NCI-H2227 treated with DMSO at 0.1 percent for 48 hours (cell line): Measurements from ENCODE around the gene SCMH1.
"Not testable (repeated sequence)": the region's sequence is repeated elsewhere in the genome, so short reads cannot be mapped to it uniquely, and the experiment has no call there.

Experiments used
- DNase-seq: peaks from one replicate; lab custom pipeline; 2025; lab: John Stamatoyannopoulos, UW

SCMH1 gene

GRCh38 chr1:41211608-41212007 lies 30.5 kb downstream of the SCMH1 start:
- DNase-seq: not testable (repeated sequence)

GRCh38 chr1:41207053-41207452 lies 35.1 kb downstream of the SCMH1 start:
- DNase-seq: not testable (repeated sequence)

- DNase-seq: no peak
These were observed 41.4 kb downstream of the SCMH1 start for GRCh38 chr1:41200728-41201127.

- DNase-seq: no peak
These were observed 42.7 kb downstream of the SCMH1 start for GRCh38 chr1:41199375-41199774.

GRCh38 chr1:41192456-41193178 lies 49.5 kb downstream of the SCMH1 start:
- no peak for DNase-seq

GRCh38 chr1:41184446-41184845 lies 57.7 kb downstream of the SCMH1 start:
- no peak for DNase-seq

GRCh38 chr1:41178230-41178629 lies 63.9 kb downstream of the SCMH1 start:
- DNase-seq: not testable (repeated sequence)

GRCh38 chr1:41175546-41175945 lies 66.6 kb downstream of the SCMH1 start:
- no peak for DNase-seq

GRCh38 chr1:41174170-41174569 lies 67.9 kb downstream of the SCMH1 start:
- no peak for DNase-seq

GRCh38 chr1:41173651-41174050 lies 68.5 kb downstream of the SCMH1 start:
- no peak for DNase-seq

GRCh38 chr1:41171266-41171874 lies 70.7 kb downstream of the SCMH1 start:
- DNase-seq: no peak

- DNase-seq: no peak
These were observed 72.3 kb downstream of the SCMH1 start for GRCh38 chr1:41169799-41170180.

GRCh38 chr1:41169066-41169798 lies 72.9 kb downstream of the SCMH1 start:
- no peak for DNase-seq

- no peak for DNase-seq
These were observed 74.4 kb downstream of the SCMH1 start for GRCh38 chr1:41167667-41168066.

GRCh38 chr1:41164727-41165126 lies 77.4 kb downstream of the SCMH1 start:
- no peak for DNase-seq

GRCh38 chr1:41162441-41162840 lies 79.7 kb downstream of the SCMH1 start:
- no peak for DNase-seq

- DNase-seq: no peak
These were observed 80.3 kb downstream of the SCMH1 start for GRCh38 chr1:41161846-41162245.

- DNase-seq: no peak
These were observed 81.5 kb downstream of the SCMH1 start for GRCh38 chr1:41160498-41161110.

- no peak for DNase-seq
These were observed 83.1 kb downstream of the SCMH1 start for GRCh38 chr1:41158966-41159365.

GRCh38 chr1:41158147-41158875 lies 83.8 kb downstream of the SCMH1 start:
- no peak for DNase-seq

- no peak for DNase-seq
These were observed 87.0 kb downstream of the SCMH1 start for GRCh38 chr1:41155105-41155504.

- no peak for DNase-seq
These were observed 88.3 kb downstream of the SCMH1 start for GRCh38 chr1:41153750-41154274.
